HG03025 (cell line): ENCODE measurements around the gene BMF.
"Not testable (repeated sequence)": the region's sequence is repeated elsewhere in the genome, so short reads cannot be mapped to it uniquely, and the experiment has no call there.

Experiments used
- ATAC-seq: cut with Tn5 transposase; IDR thresholded peaks from one replicate; pipeline ENCODE4 v1.9.1; 2021; ENCODE audit warnings: mild to moderate bottlenecking, moderate library complexity; ENCODE audit not compliant: unreplicated experiment, low FRiP score

Gene BMF

DNA sequence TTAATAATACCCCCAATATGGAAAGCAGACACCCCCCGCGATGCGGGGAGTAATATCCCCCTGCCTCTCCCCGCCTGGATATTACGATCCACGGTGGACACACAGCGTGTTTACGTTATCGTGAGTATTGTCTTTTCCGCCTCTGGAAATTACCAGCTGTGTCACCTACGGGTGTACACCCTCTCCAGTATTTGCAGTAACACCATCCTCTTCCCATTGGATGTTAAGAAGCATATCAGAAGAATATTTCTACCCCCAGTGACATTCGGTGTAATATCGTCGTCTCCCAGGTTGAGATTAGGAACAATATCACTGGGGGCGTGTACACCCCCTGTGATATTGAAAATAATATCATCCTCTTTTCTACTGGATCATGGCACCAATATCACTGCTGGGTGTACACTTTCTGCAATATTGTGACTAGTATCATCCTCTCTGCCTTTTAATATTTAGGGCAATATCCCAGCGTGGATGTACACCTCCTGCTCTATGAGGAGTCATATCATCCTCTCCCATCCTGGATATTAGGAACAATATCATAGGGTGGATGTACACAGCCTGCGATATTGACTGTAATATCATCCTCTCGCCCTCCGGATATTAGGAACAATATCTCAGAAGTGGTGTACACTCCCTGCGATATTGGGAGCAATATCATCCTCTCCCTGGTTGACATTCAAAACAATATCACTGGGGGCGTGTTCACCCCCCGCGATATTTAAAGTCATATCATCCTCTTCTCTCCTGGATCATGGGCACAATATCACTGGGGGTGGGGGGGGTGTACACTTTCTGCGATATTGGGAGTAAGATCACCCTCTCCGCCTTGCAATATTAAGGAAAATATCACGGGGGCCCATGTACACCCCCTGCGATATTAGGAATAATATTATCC lies 20.3 kb upstream of the BMF start:
- ATAC-seq, result no peak

- no peak for ATAC-seq
Observed at GRCh38 chr15:40125950-40126349, 17.3 kb upstream of the BMF start.

- ATAC-seq, result not testable (repeated sequence)
Observed at GRCh38 chr15:40124807-40125285, 16.2 kb upstream of the BMF start.

DNA sequence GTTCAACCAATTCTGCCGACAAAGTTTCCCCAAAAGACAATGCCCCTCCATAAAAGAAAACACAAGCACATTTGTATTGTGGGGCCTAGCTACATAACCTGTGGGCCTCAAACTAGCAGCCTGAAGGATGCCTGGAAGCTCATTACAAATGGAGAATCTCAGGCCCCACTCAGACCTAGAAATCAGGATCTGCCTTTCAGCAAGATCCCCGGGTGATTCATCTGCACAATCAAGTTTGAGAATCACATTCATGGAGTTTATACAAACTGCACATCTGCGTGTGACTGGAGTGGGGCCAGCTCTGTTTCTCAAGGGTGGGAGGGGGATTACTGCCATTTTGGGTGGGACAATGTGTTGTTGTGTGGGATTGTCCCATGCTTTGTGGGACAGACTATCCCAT lies 15.7 kb upstream of the BMF start:
- not testable (repeated sequence) for ATAC-seq

GRCh38 chr15:40123863-40124262 lies 15.2 kb upstream of the BMF start:
- ATAC-seq, result not testable (repeated sequence)

GRCh38 chr15:40122989-40123388 lies 14.3 kb upstream of the BMF start:
- not testable (repeated sequence) for ATAC-seq

- ATAC-seq, result no peak
Observed at GRCh38 chr15:40121911-40122638, 13.4 kb upstream of the BMF start.

GRCh38 chr15:40118473-40118872 lies 9.8 kb upstream of the BMF start:
- no peak for ATAC-seq

GRCh38 chr15:40115670-40116093 lies 7.0 kb upstream of the BMF start:
- peak; percentile 92 for ATAC-seq

- not testable (repeated sequence) for ATAC-seq
Observed at GRCh38 chr15:40115106-40115505, 6.4 kb upstream of the BMF start.

DNA sequence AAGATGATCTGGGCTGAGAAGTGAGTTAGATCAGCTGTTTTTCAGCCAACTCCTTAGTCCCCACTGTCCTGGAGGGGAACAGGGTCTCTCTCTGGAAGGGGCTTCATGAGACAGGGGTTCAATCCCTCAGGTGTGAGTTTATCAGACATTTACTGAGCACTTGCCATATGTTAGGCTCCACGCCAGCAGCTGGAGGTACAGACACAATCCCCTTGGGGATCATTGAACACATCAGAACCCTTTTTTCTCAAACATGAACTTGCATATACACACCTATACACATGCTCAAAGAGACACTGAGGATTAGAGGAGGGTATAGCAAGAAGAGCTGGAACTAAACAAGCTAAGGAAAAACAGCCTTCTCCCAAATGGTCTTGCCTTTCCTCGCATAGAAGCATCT lies 5.5 kb upstream of the BMF start:
- ATAC-seq, result no peak

GRCh38 chr15:40112789-40113188 lies 4.1 kb upstream of the BMF start:
- no peak for ATAC-seq

DNA sequence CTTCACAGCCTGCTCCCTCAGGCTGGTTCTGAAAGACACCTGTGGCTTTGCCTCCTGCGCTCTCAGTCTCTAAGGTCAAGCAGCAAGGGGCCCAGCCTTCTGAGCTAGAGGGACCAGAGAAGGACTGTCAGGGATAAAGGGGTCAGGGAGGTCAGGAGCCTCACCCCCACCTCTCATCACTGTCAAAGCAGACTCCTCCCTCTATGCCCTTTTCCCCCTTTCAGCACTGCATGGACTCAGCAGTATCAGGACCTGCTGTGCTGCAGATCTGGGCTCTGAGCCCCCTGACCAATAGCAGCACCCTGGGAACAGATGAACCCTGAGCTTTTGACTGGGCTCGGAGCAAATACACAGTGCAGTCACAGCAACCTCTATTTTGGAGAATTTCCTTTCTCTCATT lies 3.2 kb upstream of the BMF start:
- no peak for ATAC-seq

DNA sequence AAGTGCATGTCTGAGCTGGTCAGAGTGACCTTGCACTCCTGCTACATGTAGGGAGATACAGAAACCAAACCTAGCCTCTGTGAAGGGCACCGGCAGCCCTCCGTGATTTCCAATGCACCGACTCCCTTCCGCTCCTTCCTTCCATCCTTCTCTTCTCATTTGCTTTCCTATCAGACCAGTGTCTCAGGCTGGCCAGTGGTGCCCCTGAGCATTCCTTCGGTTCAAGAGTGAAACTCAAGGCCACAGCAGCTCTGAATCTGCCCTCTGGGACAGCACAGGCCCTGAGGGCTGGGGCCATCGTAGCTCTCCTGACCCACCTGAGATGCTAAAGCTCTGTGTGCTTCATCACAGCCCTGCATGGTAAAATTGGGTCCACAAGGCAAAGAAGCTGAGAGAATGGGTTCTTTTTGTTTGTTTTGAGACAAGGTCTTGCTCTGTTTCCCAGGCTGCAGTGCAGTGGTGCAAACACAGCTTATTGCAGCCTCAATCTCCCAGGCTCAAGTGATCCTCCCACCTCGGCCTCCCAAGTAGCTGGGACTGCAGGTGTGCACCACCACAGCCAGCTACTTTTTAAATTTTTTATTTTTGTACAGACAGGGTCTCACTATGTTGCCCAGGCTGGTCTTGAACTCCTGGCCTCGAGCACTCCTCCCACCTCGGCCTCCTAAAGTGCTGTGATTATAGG lies 2.3 kb upstream of the BMF start:
- no peak for ATAC-seq

DNA sequence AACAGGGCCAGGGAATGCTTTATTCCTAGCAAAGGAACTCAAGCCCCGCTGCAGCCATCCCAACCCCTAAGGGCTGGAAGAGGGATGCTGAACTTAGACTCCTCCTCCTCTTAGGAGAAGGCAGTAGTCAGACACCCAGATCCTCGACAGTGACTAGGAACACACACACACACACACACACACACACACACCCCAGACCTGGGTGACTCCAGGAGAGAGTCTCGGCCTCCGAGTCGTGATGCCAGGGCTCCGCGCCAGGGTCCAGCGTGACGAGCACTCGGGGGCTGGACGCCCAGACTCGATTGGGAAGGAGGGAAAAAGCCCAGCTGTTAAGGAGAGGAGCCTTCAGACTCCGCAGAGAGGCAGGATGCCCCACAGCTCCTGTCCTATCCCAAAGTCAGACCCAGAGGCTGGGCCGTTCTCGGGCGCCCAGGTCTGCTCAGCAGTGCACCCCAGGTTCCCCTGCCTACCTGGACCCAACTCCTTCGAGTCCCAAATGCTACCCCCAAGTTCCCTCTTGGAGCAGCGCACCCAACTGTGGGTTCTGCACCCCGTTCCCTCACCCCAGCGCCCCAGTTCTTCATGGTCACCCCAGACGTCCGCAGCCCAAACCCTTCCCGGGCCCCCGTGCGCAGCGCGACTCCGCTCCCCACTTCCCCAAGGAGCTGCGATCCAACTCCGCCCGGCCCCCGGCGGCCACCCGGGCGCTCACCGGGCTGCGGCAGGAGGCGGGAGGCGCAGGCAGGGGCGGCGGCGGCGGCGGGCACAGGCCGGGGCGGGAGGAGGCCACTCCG lies 421 bp downstream of the BMF start:
- ATAC-seq, result no peak

GRCh38 chr15:40106203-40107161 lies 2.2 kb downstream of the BMF start:
- ATAC-seq, result no peak

DNA sequence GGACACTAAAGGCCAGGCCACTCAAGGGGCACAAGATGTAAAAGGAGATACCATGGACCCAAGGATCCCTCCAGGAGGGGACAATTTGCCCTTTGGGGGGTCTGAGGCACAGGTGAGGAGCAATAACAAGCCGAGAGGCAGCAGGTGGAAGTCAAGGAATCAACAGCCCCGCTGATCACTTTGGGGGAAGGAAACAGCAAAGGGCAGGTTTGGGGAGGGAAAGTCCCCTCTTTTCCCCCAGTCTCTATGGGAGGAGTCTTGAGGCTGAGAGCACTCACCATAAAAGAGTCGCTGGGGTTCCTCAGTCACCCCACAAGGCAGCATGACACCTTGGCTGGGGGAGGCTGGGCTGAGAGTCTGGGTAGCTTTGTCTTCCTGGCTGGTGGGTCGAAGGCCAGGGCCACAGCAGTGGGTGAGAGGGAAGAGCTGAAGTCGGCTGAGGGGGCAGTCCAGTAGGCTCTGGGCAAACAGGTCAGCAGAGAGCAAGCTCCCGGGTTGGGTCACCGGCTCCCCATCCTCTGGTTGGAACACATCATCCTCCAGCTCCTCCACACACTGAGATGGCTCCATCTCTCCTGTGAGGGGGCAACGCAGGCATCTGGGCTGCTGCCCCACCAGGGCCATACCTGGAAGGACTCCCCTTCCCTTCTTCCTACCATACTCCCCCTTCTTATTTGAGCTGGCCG lies 3.0 kb downstream of the BMF start:
- ATAC-seq, result no peak

DNA sequence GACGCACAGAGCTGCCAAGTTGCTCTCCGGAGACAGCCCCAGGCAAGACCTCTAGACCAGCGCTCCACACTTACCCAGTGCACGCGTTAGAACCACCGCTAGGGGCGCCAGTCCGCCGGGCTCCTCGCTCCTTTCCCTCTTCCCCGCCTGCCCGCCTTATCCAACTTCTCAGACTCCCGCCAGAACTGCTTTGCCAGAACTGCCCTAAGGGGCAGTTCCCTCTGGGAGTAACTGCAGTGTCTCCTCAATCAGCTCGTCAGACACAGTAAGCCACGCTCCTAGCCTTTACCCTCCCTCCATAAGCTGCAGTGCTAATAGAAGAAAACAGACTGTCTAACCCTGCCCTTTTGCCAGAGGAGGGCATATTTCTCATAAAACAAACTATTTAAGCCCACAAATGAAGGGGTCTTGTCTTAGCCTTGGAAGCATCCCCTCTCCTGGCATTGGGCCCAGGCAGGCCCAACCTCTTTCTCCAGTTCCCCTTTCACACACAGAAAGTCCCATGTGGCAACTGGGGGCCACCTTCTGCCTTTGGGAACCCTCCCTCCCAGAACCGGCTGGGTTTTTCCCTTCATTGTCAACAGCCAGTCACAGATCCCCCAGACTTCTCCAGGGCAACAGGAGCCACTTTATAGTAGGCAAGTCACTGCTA lies 3.7 kb downstream of the BMF start:
- no peak for ATAC-seq
